ENCODE data around the gene ZBTB46.

Gene ZBTB46

GRCh38 chr20:63703471-63703975, 127.5 kb downstream of the ZBTB46 start:
- no peak for DNase-seq

GRCh38 chr20:63702751-63703470, 128.2 kb downstream of the ZBTB46 start:
- DNase-seq = no peak

GRCh38 chr20:63702036-63702665, 128.9 kb downstream of the ZBTB46 start:
- no peak for DNase-seq

GRCh38 chr20:63701329-63702035, 129.6 kb downstream of the ZBTB46 start:
- DNase-seq = peak; percentile 29

GRCh38 chr20:63701051-63701328, 130.1 kb downstream of the ZBTB46 start:
- no peak for DNase-seq

- DNase-seq = peak; percentile 28
These were observed 130.6 kb downstream of the ZBTB46 start for GRCh38 chr20:63700199-63701050.

- DNase-seq = peak; percentile 35
These were observed 131.4 kb downstream of the ZBTB46 start for GRCh38 chr20:63699466-63700198.

- DNase-seq = peak; percentile 68
These were observed 132.2 kb downstream of the ZBTB46 start for GRCh38 chr20:63698739-63699465.

- DNase-seq = peak; percentile 28
These were observed 133.1 kb downstream of the ZBTB46 start for GRCh38 chr20:63697868-63698545.

- peak; percentile 57 for DNase-seq
These were observed 133.7 kb downstream of the ZBTB46 start for GRCh38 chr20:63697357-63697867.

GRCh38 chr20:63696628-63697356, 134.3 kb downstream of the ZBTB46 start, which contains the start of gene TNFRSF6B:
TNFRSF6B (plus strand) TSS chr20:63696652; CDS start chr20:63696768, 116 bp downstream.
- no peak for DNase-seq

GRCh38 chr20:63696306-63696627, 134.8 kb downstream of the ZBTB46 start:
- DNase-seq = peak; percentile 45

GRCh38 chr20:63695424-63696305, 135.4 kb downstream of the ZBTB46 start:
- DNase-seq = peak; percentile 24

- peak; percentile 25 for DNase-seq
These were observed 136.3 kb downstream of the ZBTB46 start for GRCh38 chr20:63694584-63695423.

GRCh38 chr20:63693733-63694583, 137.1 kb downstream of the ZBTB46 start:
- peak; percentile 21 for DNase-seq
